ENCODE measurements around the gene SPSB3.

SPSB3 gene

DNA sequence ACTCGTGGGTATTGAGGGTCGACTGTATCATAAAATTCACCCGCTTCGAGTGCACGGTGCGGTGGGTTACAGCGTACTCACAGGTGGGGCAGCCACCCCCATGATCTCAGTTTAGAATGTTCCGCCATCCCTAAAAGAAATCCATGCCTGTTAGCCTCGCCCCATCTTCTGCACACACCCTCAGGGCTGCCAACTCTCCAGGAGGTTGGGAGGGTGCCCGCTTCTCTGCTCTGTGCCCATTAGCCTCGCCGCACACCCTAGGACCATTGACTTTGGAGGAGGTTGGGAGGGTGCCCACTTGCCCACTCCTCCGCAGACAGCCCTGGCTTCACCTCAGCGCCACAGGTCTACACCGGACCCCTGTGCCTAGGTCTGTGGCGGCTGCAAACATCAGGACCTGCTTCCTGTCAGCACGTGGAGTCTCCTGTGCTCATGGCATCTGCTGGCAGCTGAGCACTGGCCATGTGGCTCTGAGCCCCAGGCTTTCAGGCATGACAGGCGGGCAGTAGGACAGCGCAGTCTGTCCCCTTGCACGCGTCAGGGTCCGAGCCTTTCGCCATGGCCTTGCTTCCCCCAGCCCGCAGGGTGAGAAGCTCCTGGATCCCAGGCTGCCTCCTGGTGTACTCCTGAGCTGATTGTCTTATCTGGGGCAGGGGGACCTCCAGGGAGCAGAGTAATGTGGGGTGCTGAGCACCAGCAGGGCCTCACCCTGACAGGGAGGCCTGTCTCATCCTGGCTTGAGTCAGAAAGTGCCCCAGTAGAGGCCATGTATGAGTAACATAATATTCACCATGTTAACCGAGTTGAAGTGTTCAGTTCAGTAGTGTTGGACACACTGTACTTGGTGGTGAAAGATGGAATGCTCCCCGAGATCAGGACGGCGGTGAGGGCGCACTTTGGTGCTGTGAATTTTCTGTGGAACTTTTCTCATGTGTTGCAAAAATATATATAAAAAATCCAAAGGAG lies 32.9 kb downstream of the SPSB3 start:
- TF ChIP-seq, protein P1, sequence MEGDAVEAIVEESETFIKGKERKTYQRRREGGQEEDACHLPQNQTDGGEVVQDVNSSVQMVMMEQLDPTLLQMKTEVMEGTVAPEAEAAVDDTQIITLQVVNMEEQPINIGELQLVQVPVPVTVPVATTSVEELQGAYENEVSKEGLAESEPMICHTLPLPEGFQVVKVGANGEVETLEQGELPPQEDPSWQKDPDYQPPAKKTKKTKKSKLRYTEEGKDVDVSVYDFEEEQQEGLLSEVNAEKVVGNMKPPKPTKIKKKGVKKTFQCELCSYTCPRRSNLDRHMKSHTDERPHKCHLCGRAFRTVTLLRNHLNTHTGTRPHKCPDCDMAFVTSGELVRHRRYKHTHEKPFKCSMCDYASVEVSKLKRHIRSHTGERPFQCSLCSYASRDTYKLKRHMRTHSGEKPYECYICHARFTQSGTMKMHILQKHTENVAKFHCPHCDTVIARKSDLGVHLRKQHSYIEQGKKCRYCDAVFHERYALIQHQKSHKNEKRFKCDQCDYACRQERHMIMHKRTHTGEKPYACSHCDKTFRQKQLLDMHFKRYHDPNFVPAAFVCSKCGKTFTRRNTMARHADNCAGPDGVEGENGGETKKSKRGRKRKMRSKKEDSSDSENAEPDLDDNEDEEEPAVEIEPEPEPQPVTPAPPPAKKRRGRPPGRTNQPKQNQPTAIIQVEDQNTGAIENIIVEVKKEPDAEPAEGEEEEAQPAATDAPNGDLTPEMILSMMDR (IDR thresholded peaks at IDR 0.05; ENCODE audit: low read depth, low read length) = no peak
- no peaks in the 10 kb centered on the region for H3K9me3 ChIP-seq (ENCODE audit: severe bottlenecking)
- peaks cover 46% of the 10 kb centered on the region for H3K36me3 ChIP-seq
- no peak for DNase-seq
- no peak overlapping the region for H3K4me3 ChIP-seq (ENCODE audit: low read depth, low read length)
- no peak overlapping the region for H3K27ac ChIP-seq
- H3K27me3 ChIP-seq (ENCODE audit: insufficient read depth, low read depth, severe bottlenecking) = no peaks in the 10 kb centered on the region

DNA sequence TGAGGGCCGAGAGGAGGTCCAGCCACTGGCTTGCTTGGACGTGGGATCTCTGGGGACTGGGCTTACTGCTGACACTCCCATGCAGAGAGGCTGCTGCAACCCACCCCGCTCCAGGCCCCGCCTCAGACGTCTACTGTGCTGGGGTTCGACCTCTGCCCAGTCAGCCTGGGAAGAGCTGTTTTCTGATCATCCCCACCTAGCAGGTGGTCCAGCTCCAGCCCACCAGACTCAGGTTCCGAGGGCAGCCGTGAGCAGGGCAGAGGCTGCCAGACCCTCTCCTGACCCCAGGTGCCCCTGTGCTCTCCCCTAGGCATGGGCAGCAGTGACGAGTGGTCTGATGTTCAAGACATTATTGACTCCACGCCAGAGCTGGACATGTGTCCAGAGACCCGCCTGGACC lies 34.4 kb downstream of the SPSB3 start:
- no peak overlapping the region for H3K27ac ChIP-seq
- H3K27me3 ChIP-seq (ENCODE audit: insufficient read depth, low read depth, severe bottlenecking) = no peaks in the 10 kb centered on the region
- no peak overlapping the region for H3K4me3 ChIP-seq (ENCODE audit: low read depth, low read length)
- peaks cover 52% of the 10 kb centered on the region for H3K36me3 ChIP-seq
- no peaks in the 10 kb centered on the region for H3K9me3 ChIP-seq (ENCODE audit: severe bottlenecking)
- DNase-seq = no peak
- TF ChIP-seq, protein P1 (IDR thresholded peaks at IDR 0.05; ENCODE audit: low read depth, low read length) = no peak

DNA sequence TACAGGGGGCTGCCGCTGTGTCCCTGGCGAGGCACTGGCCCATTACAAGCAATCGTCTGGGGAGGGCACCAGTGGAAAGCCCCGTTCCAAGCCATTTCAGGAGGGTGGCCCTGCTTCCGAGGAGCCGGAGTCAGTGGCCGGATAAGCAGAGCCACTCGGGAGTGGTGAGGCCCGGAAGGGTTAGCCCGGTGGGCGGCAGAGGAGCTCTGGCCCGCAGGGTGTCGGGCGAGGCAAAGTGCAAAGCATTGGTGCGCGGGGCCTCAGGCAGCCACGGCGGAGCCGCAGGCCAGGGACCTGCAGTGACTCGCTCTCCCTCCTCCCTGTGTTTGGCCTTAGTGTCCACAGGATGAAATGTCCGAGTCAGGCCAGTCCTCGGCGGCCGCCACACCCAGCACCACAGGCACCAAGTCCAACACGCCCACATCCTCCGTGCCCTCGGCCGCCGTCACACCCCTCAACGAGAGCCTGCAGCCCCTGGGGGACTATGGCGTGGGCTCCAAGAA lies 35.6 kb downstream of the SPSB3 start:
- Histone ChIP-seq H3K27ac (no peak overlapping the region), H3K9me3 (ENCODE audit: severe bottlenecking) (no peaks in the 10 kb centered on the region), H3K27me3 (ENCODE audit: insufficient read depth, low read depth, severe bottlenecking) (no peaks in the 10 kb centered on the region), H3K36me3 (peaks cover 47% of the 10 kb centered on the region), H3K4me3 (ENCODE audit: low read depth, low read length) (no peak overlapping the region)
- TF ChIP-seq, protein P1 (IDR thresholded peaks at IDR 0.05; ENCODE audit: low read depth, low read length) = no peak
- no peak for DNase-seq

DNA sequence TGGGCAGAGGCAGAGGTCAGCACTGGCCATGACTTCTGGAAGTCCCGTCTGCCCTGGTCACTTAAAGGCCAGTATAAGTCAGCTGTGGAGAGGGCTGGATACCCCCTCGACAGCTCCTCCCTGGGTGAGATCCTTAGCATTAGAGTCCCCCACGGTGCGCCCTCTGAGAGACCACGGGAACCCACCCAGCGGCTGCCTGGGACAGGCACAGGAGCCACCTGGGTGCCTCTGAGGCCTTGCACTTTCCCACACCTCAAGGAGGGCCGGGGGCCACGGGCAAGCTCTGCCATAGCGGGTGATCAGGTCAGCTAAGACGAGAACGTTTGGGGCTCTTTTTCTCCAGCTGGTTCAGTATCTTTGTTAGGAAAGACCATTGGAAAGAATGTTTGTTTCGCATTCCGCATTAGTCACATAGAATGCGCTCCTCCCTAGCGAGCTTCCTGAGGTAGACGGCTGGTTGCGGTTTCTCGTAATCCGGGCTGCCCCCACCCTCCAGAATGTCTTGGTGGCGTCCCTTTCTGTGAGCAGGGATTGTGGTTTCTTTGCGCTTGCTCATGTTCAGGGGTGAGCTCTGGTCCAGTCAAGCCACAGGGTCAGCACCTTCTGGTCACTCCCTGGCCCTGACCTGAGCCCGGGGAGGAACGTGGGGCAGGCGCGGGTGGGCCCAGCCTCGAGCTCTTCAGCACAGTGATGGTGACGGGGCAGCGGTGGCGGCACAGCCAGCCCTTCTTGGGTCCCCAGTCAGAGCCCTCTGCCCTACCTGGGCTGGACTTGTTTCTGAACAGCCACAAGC lies 36.3 kb downstream of the SPSB3 start:
- DNase-seq = no peak
- TF ChIP-seq, protein P1 (IDR thresholded peaks at IDR 0.05; ENCODE audit: low read depth, low read length) = no peak
- no peaks in the 10 kb centered on the region for H3K9me3 ChIP-seq (ENCODE audit: severe bottlenecking)
- H3K36me3 ChIP-seq = peaks cover 44% of the 10 kb centered on the region
- H3K27ac ChIP-seq = no peak overlapping the region
- no peaks in the 10 kb centered on the region for H3K27me3 ChIP-seq (ENCODE audit: insufficient read depth, low read depth, severe bottlenecking)
- no peak overlapping the region for H3K4me3 ChIP-seq (ENCODE audit: low read depth, low read length)

DNA sequence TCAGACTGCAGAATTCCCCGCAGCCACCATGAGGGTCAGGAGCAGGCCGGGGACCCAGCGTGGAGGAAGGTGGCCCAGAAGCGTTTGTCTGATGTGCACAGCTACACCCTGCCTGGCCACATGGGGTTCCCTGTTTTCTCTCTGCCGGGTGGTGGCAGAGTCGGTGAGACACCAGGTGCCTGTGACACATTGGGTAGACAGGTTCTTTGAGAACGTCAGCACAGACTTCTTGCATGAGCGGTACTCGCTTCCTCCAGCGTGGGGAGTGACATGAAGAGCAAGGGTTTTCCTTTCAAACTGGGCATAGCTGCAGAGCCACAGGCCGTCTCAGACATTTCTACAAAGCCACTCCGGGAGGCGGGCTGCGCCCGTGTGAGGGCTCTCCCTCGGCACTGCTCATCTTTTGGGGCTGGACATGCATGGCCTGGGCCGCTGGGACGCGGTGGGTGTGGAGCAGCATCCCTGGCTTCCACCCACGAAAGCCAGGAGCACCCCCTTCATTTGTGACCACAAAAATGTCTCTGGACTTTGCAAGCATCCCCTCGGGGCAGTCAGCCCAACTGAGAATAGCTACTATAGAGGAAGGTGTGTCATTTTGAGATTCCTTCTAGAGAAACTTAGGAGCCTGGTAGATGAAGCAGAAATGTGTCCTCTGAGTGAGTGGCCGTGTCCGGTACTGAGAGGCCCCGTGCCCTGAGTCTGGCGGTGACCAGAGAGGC lies 37.0 kb downstream of the SPSB3 start:
- TF ChIP-seq, protein P1 (IDR thresholded peaks at IDR 0.05; ENCODE audit: low read depth, low read length) = no peak
- DNase-seq = no peak
- Histone ChIP-seq H3K27ac (no peak overlapping the region), H3K9me3 (ENCODE audit: severe bottlenecking) (no peaks in the 10 kb centered on the region), H3K36me3 (peaks cover 44% of the 10 kb centered on the region), H3K27me3 (ENCODE audit: insufficient read depth, low read depth, severe bottlenecking) (no peaks in the 10 kb centered on the region), H3K4me3 (ENCODE audit: low read depth, low read length) (no peak overlapping the region)
